Measurements from ENCODE around the gene CLDND2.

GRCh38 chr19:51417107-51417809, 48.5 kb upstream of the CLDND2 start, which contains the start of gene SIGLEC10:
- TF ChIP-seq LEF1 (IDR thresholded peaks at IDR 0.05; ENCODE audit: borderline replicate concordance) (no peak), SUZ12 (IDR thresholded peaks at IDR 0.05) (no peak), SP1 (IDR thresholded peaks at IDR 0.05) (no peak)
